Measurements from ENCODE around the gene THYN1.
"Not testable (repeated sequence)": the region's sequence is repeated elsewhere in the genome, so short reads cannot be mapped to it uniquely, and the experiment has no call there.

The THYN1 gene

GRCh38 chr11:134253188-134253993 lies at the start of gene THYN1, which contains the start of gene ACAD8:
Gene THYN1 (minus strand): TSS chr11:134253352. CDS start chr11:134252882, 470 bp downstream.
Gene ACAD8 (plus strand): TSS chr11:134253568. CDS start chr11:134253601, 33 bp downstream.
- peak; percentile 94 for FAIRE-seq

GRCh38 chr11:134294664-134295063 lies 41.5 kb upstream of the THYN1 start:
- FAIRE-seq: no peak

GRCh38 chr11:134293119-134294113 lies 40.3 kb upstream of the THYN1 start:
- no peak for FAIRE-seq

GRCh38 chr11:134292661-134293060 lies 39.5 kb upstream of the THYN1 start:
- FAIRE-seq: no peak

GRCh38 chr11:134291196-134291595 lies 38.0 kb upstream of the THYN1 start:
- no peak for FAIRE-seq

- FAIRE-seq: no peak
Observed at GRCh38 chr11:134290646-134291045, 37.5 kb upstream of the THYN1 start.

GRCh38 chr11:134289789-134290188 lies 36.6 kb upstream of the THYN1 start:
- no peak for FAIRE-seq

- no peak for FAIRE-seq
Observed at GRCh38 chr11:134289167-134289566, 36.0 kb upstream of the THYN1 start.

GRCh38 chr11:134288486-134288885 lies 35.3 kb upstream of the THYN1 start:
- FAIRE-seq: no peak

- no peak for FAIRE-seq
Observed at GRCh38 chr11:134287561-134287960, 34.4 kb upstream of the THYN1 start.

- not testable (repeated sequence) for FAIRE-seq
Observed at GRCh38 chr11:134284349-134284748, 31.2 kb upstream of the THYN1 start.

GRCh38 chr11:134283461-134284230 lies 30.5 kb upstream of the THYN1 start:
- FAIRE-seq: no peak

GRCh38 chr11:134282121-134283045 lies 29.2 kb upstream of the THYN1 start:
- no peak for FAIRE-seq

GRCh38 chr11:134281635-134282034 lies 28.5 kb upstream of the THYN1 start:
- FAIRE-seq: not testable (repeated sequence)

- FAIRE-seq: no peak
Observed at GRCh38 chr11:134278356-134278755, 25.2 kb upstream of the THYN1 start.

- FAIRE-seq: no peak
Observed at GRCh38 chr11:134277183-134278001, 24.2 kb upstream of the THYN1 start.

- FAIRE-seq: no peak
Observed at GRCh38 chr11:134276396-134277182, 23.4 kb upstream of the THYN1 start.

- no peak for FAIRE-seq
Observed at GRCh38 chr11:134275534-134276395, 22.6 kb upstream of the THYN1 start, which contains the start of gene GLB1L3. Gene GLB1L3 (plus strand): TSS chr11:134276379. CDS start chr11:134276741, 362 bp downstream.

GRCh38 chr11:134275188-134275533 lies 22.0 kb upstream of the THYN1 start:
- FAIRE-seq: no peak

Measured in G401.6 (cell line).